ENCODE results near the gene C19orf33. TPM values are rescaled to one million over a fixed set of nuclear protein-coding genes. Genes with fewer than 3 reads are reported as not detected.
A peak's percentile ranks its signal among the peaks of the same experiment; 100 is the strongest.

C19orf33 gene
- total RNA-seq, 4 donors from 2014 or later = 354 to 843 (median 469) TPM

- intact Hi-C loops (cut with DNase I) = no loop called here
- no peaks in the 10 kb centered on the region for H3K9me3 ChIP-seq
- no peak overlapping the region for H3K4me3 ChIP-seq
- TF ChIP-seq, protein P1, sequence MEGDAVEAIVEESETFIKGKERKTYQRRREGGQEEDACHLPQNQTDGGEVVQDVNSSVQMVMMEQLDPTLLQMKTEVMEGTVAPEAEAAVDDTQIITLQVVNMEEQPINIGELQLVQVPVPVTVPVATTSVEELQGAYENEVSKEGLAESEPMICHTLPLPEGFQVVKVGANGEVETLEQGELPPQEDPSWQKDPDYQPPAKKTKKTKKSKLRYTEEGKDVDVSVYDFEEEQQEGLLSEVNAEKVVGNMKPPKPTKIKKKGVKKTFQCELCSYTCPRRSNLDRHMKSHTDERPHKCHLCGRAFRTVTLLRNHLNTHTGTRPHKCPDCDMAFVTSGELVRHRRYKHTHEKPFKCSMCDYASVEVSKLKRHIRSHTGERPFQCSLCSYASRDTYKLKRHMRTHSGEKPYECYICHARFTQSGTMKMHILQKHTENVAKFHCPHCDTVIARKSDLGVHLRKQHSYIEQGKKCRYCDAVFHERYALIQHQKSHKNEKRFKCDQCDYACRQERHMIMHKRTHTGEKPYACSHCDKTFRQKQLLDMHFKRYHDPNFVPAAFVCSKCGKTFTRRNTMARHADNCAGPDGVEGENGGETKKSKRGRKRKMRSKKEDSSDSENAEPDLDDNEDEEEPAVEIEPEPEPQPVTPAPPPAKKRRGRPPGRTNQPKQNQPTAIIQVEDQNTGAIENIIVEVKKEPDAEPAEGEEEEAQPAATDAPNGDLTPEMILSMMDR (IDR thresholded peaks at IDR 0.05) = no peak
- TF ChIP-seq POLR2A (IDR thresholded peaks at IDR 0.05) = no peak
- 59 to 61% methylated on average over 14 to 17 of the region's 17 CpGs for WGBS, 2 donors
- no peaks in the 10 kb centered on the region for H3K27me3 ChIP-seq
- no peak for DNase-seq
- peak overlapping the region in 3 of 4 donors; percentile 54 to 85 (median 63) for H3K27ac ChIP-seq
- H3K4me1 ChIP-seq = peaks cover 8 to 97% (median 43%) of the 10 kb centered on the region in 3 donors
- peaks cover 0 to 19% (median 0%) of the 10 kb centered on the region in 3 donors for H3K36me3 ChIP-seq
These were observed 23.8 kb upstream of the C19orf33 start for GRCh38 chr19:38280030-38280921.

DNA sequence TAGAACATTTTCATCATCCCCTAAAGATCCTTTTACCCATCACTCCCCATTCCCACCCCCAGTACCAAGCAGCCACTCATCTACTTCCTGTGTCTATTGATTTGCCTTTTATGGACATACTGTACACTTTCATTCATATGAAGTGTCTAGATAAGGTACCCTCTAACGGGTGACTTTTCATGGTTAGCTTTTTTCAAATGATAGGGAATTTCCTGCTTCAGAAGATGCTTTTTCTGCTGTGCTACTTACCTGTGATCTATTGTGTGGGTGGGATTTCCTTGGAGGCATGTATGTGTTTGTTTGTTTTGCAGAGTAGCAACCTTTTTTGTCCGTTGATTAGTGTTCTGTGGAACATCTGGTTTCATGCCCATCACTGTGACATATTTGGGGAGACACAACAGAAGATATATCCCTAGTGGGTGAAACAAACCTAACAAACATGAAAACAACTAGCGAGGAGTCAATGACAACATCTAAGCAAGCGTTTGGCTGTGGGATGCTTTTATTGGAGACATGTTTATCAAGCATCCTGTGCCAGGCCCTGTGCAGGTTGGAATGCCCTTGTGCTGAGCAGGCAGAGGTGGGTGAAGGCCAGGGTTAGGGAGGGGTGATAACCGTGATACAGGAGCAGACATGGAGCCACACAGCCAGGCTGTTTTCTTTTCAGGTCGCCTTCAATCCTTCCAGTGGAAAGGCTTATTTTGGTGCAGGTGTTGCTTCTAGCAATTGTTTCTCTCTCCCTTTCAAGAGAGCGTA lies 22.1 kb upstream of the C19orf33 start:
- 55 to 71% methylated on average over 7 of the region's 7 CpGs for WGBS, 2 donors
- peak overlapping the region in 1 of 4 donors; percentile 4 for H3K27ac ChIP-seq
- H3K9me3 ChIP-seq = no peaks in the 10 kb centered on the region
- peaks cover 4 to 92% (median 38%) of the 10 kb centered on the region in 3 donors for H3K4me1 ChIP-seq
- H3K36me3 ChIP-seq = peaks cover 0 to 36% (median 0%) of the 10 kb centered on the region in 3 donors
- H3K27me3 ChIP-seq = no peaks in the 10 kb centered on the region
- DNase-seq = no peak
- no peak overlapping the region for H3K4me3 ChIP-seq
- TF ChIP-seq POLR2A (IDR thresholded peaks at IDR 0.05) = no peak
- TF ChIP-seq, protein P1 (IDR thresholded peaks at IDR 0.05) = no peak
- intact Hi-C loops (cut with DNase I) = no loop called here

- TF ChIP-seq, protein P1 (IDR thresholded peaks at IDR 0.05) = no peak
- no peak for TF ChIP-seq POLR2A (IDR thresholded peaks at IDR 0.05)
- intact Hi-C loops (cut with DNase I) = no loop called here
- no peak overlapping the region for H3K4me3 ChIP-seq
- WGBS, 2 donors = 34 to 50% methylated on average over 6 of the region's 8 CpGs
- H3K9me3 ChIP-seq = no peaks in the 10 kb centered on the region
- H3K4me1 ChIP-seq = peaks cover 0 to 82% (median 25%) of the 10 kb centered on the region in 3 donors
- no peaks in the 10 kb centered on the region for H3K27me3 ChIP-seq
- no peak for DNase-seq
- H3K36me3 ChIP-seq = peaks cover 0 to 49% (median 4%) of the 10 kb centered on the region in 3 donors
- H3K27ac ChIP-seq = peak overlapping the region in 1 of 4 donors; percentile 21
These were observed 20.8 kb upstream of the C19orf33 start for GRCh38 chr19:38283271-38283670.

DNA sequence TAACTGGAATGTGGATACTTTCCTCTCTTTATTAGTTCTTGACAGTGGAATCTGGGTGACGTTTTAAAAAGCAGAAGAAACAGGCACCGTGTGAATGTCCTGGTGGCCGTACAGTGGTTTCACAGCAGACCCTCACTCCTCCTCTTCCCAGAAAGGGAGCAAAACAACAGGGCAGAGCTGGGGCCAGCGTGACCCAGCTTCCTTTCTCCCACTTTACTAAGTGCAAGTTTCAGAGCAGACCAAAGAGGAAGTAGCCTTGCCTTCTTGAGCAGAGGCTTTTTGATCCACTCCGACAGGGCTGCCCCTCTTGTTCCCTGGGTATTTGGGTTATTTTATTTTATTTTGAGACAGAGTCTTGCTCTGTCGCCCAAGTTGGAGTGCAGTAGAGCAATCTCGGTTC lies 19.6 kb upstream of the C19orf33 start:
- TF ChIP-seq, protein P1 (IDR thresholded peaks at IDR 0.05) = no peak
- no peak for TF ChIP-seq POLR2A (IDR thresholded peaks at IDR 0.05)
- no peaks in the 10 kb centered on the region for H3K9me3 ChIP-seq
- no peak overlapping the region for H3K4me3 ChIP-seq
- H3K27ac ChIP-seq = peak overlapping the region in 1 of 4 donors; percentile 48
- peaks cover 0 to 82% (median 16%) of the 10 kb centered on the region in 3 donors for H3K4me1 ChIP-seq
- WGBS, 2 donors = 66 to 90% methylated on average over 6 to 7 of the region's 7 CpGs
- peaks cover 0 to 59% (median 12%) of the 10 kb centered on the region in 3 donors for H3K36me3 ChIP-seq
- no peak for DNase-seq
- H3K27me3 ChIP-seq = no peaks in the 10 kb centered on the region
- intact Hi-C loops (cut with DNase I) = no loop called here

Measured in esophagus squamous epithelium (tissue), 5 donors.